Measurements from ENCODE around the gene PLS1.

The PLS1 gene

DNA sequence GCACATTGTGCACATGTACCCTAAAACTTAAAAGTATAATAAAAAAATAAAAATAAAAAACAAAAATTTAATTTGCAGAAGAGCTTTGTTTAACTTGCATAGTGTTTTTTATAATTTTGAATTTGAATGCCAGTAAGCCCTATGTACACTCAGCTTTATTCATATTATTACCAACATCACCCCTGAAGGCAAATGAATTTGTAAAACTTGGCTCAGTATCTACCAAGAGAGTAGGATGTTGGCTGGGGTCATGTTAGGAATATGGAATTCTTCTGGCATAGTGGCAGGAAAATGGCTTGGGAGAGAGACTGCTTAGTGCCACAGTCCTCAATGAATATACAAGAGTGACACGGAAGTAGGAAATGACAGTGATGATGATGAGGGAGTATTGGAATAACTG, 158.3 kb downstream of the PLS1 start:
- no peak for DNase-seq (ENCODE audit: extremely low read depth in 1 of 2, low read depth in 1 of 2)
